OCI-LY3 (cell line): Measurements from ENCODE around the gene HECTD1.

Experiments used
- H2AFZ ChIP-seq: fragments of 200-600, 300-600 bp; shearing (Covaris generic); 2 replicates; pipeline ENCODE4 v1.6.0; 2014; ENCODE audit warnings: antibody characterized with exemption, low read depth, low read length
- H3K27ac ChIP-seq: fragments of 200-600, 300-600 bp; sonication (generic); 2 replicates; pipeline ENCODE4 v1.5.1; 2014; ENCODE audit warnings: mild to moderate bottlenecking, low read length, moderate library complexity, mixed read lengths
- H3K27me3 ChIP-seq: fragments of 200-600, 300-600 bp; sonication (generic); 2 replicates; pipeline ENCODE4 v1.6.1; 2014; ENCODE audit warnings: low read depth, low read length, mixed read lengths
- H3K36me3 ChIP-seq: fragments of 200-600, 300-600 bp; sonication (generic); replicated peaks from 2 replicates; pipeline ENCODE3; 2014; ENCODE audit warnings: low read depth, low read length, mixed read lengths
- H3K4me1 ChIP-seq: fragments of 300-600, 200-600 bp; sonication (generic); 2 replicates; pipeline ENCODE4 v1.6.1; 2014; ENCODE audit warnings: low read length, mixed read lengths
- H3K4me2 ChIP-seq: fragments of 200-600, 300-600 bp; sonication (generic); 2 replicates; pipeline ENCODE4 v1.6.1; 2014; ENCODE audit warnings: low read length, mixed read lengths
- H3K4me3 ChIP-seq: fragments of 300-600, 200-600 bp; sonication (generic); 2 replicates; pipeline ENCODE4 v1.5.1; 2014; ENCODE audit warnings: antibody characterized with exemption, mild to moderate bottlenecking, low read length, moderate library complexity
- H3K79me2 ChIP-seq: fragments of 300-600, 200-600 bp; shearing (Covaris generic); 2 replicates; pipeline ENCODE4 v1.6.1; 2014; ENCODE audit warnings: mild to moderate bottlenecking, low read length, mixed read lengths
- H3K9ac ChIP-seq: fragments of 300-600, 200-600 bp; shearing (Covaris generic); 2 replicates; pipeline ENCODE4 v1.6.0; 2014; ENCODE audit warnings: mild to moderate bottlenecking, low read length, moderate library complexity
- H3K9me3 ChIP-seq: fragments of 200-600, 300-600 bp; shearing (Covaris generic); 2 replicates; pipeline ENCODE4 v1.6.1; 2014; ENCODE audit warnings: low read length, mixed read lengths; ENCODE audit not compliant: insufficient read depth
- H4K20me1 ChIP-seq: fragments of 200-600, 300-600 bp; sonication (generic); 2 replicates; pipeline ENCODE4 v1.6.1; 2016; ENCODE audit warnings: low read length, mixed read lengths; ENCODE audit not compliant: insufficient read depth
- CTCF ChIP-seq: fragments of 200-600, 300-600 bp; sonication (generic); IDR thresholded peaks from 2 replicates; pipeline ENCODE4 v1.5.1; 2014; ENCODE audit warnings: antibody characterized with exemption, low read length, low read depth
- EZH2phosphoT487 ChIP-seq: fragments of 200-600 bp; shearing (Covaris generic); IDR thresholded peaks from 2 replicates; pipeline ENCODE4 v1.6.1; 2018; ENCODE audit warnings: antibody characterized with exemption, mixed run types, low read depth

The HECTD1 gene

DNA sequence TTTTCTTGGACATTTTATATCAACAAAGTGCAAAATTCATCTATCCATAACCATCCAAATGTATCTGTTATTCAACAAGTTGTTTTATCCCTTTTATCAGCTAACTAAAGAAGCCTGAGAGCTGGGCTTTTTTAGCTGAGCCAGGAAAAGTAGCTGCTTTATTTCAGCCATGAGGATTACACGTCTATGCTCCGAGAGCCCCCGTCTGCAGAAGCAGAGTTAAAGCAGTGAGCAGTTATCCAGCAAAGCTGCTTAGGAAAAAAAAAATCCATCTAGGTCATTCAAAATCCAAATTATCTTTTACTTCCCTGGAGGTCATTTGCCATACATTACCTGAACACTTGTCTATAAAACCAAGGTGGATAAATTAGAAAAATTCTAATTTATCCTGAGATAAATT lies 15.7 kb upstream of the HECTD1 start:
- TF ChIP-seq EZH2phosphoT487, result no peak
- TF ChIP-seq CTCF, result no peak
- H3K4me1 ChIP-seq, result peaks cover 3% of the 10 kb centered on the region
- H3K27ac ChIP-seq, result no peak overlapping the region
- H3K4me2 ChIP-seq, result no peak overlapping the region
- H3K9ac ChIP-seq, result no peak overlapping the region
- H3K9me3 ChIP-seq, result no peaks in the 10 kb centered on the region
- no peaks in the 10 kb centered on the region for H4K20me1 ChIP-seq
- no peaks in the 10 kb centered on the region for H3K36me3 ChIP-seq
- no peak overlapping the region for H2AFZ ChIP-seq
- peaks cover 6% of the 10 kb centered on the region; the same call in 1 of the 2 replicates for H3K27me3 ChIP-seq
- H3K4me3 ChIP-seq, result no peak overlapping the region
- H3K79me2 ChIP-seq, result no peaks in the 10 kb centered on the region

- TF ChIP-seq CTCF, result no peak
- no peak for TF ChIP-seq EZH2phosphoT487
- no peak overlapping the region for H3K9ac ChIP-seq
Measured at GRCh38 chr14:31222834-31223233, 15.2 kb upstream of the HECTD1 start.

DNA sequence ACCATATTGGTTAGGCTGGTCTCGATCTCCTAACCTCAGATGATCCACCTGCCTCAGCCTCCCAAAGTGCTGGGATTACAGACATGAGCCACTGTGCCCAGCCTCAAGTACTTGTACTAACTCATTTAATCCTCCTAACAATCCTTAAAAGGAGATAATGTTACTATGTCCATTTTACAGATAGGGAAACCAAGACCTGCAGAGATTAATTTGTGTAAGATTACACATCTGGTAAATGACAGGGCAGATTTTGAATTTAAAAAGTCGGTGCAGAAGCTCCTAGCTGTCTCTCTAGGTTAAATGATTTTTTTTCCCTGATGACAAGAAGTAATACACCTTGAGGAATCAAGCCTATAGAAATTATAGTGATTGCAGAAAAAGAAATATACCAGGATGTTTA lies 13.7 kb upstream of the HECTD1 start:
- H3K27me3 ChIP-seq, result peaks cover 6% of the 10 kb centered on the region; the same call in 1 of the 2 replicates
- no peak overlapping the region for H3K27ac ChIP-seq
- no peak overlapping the region for H2AFZ ChIP-seq
- H3K9me3 ChIP-seq, result no peaks in the 10 kb centered on the region
- H3K36me3 ChIP-seq, result no peaks in the 10 kb centered on the region
- no peak overlapping the region for H3K9ac ChIP-seq
- no peak overlapping the region for H3K4me2 ChIP-seq
- no peaks in the 10 kb centered on the region for H4K20me1 ChIP-seq
- no peak overlapping the region for H3K4me3 ChIP-seq
- TF ChIP-seq CTCF (no peak), EZH2phosphoT487 (no peak)
- no peaks in the 10 kb centered on the region for H3K79me2 ChIP-seq
- no peaks in the 10 kb centered on the region for H3K4me1 ChIP-seq

More at GRCh38 chr14:31222834-31223233, 15.2 kb upstream of the HECTD1 start:
- no peak overlapping the region for H3K27ac ChIP-seq
- H2AFZ ChIP-seq, result no peak overlapping the region
- peaks cover 6% of the 10 kb centered on the region; the same call in 1 of the 2 replicates for H3K27me3 ChIP-seq
- H3K4me3 ChIP-seq, result no peak overlapping the region
- no peak overlapping the region for H3K4me2 ChIP-seq
- H3K79me2 ChIP-seq, result no peaks in the 10 kb centered on the region
- no peaks in the 10 kb centered on the region for H3K9me3 ChIP-seq
- H3K4me1 ChIP-seq, result no peaks in the 10 kb centered on the region
- H3K36me3 ChIP-seq, result no peaks in the 10 kb centered on the region
- H4K20me1 ChIP-seq, result no peaks in the 10 kb centered on the region

DNA sequence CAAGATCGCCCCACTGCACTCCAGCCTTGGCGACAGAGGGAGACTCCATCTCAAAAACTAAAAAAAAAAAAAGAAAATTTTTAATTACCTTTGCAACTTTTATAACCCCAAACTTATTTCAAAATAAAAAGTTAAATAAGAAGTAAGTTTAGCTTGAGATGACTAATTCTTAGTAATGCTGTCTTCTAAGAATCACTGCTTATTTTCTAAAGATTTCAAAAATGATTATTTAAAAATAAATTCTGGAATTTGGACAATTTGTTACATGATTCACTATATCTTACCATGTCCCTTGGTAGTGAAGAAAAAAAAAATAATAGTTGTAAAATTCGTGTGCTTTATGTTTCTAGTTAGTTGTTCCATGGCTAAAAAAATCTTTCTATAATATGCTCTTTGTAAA lies 11.6 kb upstream of the HECTD1 start:
- H3K79me2 ChIP-seq, result no peaks in the 10 kb centered on the region
- no peaks in the 10 kb centered on the region for H4K20me1 ChIP-seq
- no peaks in the 10 kb centered on the region for H3K4me1 ChIP-seq
- H2AFZ ChIP-seq, result no peak overlapping the region
- H3K4me2 ChIP-seq, result no peak overlapping the region
- no peaks in the 10 kb centered on the region for H3K27me3 ChIP-seq
- no peak overlapping the region for H3K4me3 ChIP-seq
- H3K9me3 ChIP-seq, result no peaks in the 10 kb centered on the region
- no peak overlapping the region for H3K27ac ChIP-seq
- no peak for TF ChIP-seq CTCF
- TF ChIP-seq EZH2phosphoT487, result no peak
- H3K9ac ChIP-seq, result no peak overlapping the region
- H3K36me3 ChIP-seq, result no peaks in the 10 kb centered on the region
